ENCODE data around the gene MGA.

MGA gene

DNA sequence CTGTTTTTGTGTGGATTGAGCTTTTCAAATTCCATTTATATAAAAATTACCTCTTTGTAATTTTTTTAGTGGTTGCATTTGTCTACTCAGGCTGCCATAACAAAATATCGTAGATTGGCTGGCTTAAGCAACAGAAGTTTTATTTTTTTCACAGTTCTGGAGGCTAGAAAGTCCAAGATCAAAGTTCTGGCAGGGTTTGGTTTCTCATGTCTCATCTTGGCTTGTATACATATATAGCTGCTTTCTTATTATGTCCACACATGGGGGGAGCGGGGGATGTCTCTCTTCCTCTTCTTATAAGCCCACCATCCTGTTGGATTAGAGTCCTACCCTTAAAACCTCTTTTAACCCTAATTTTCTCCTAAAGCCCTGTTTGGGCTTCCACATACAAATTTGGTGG lies 28.5 kb downstream of the MGA start:
- Histone ChIP-seq H3K4me3 (ENCODE audit: control insufficient read depth in 1 of 7, extremely low read depth in 1 of 7, insufficient read depth in 4 of 7, low read depth in 2 of 7, low read length in 6 of 7) (no peak overlapping the region), H3K27ac (ENCODE audit: insufficient read depth in 1 of 2, low read depth in 1 of 2, low read length in 2 of 2, poor library complexity in 1 of 2, severe bottlenecking in 2 of 2) (no peak overlapping the region), H3K36me3 (ENCODE audit: control insufficient read depth in 4 of 4, insufficient read depth in 4 of 4, low read length in 3 of 4) (peaks cover 0 to 2% (median 0%) of the 10 kb centered on the region in 4 experiments), H3K27me3 (replicated peaks in 2 of 5; ENCODE audit: control insufficient read depth in 4 of 5, insufficient read depth in 5 of 5, low read length in 4 of 5) (no peaks in the 10 kb centered on the region), H3K9me3 (ENCODE audit: control extremely low read depth in 1 of 5, control insufficient read depth in 4 of 5, insufficient read depth in 2 of 5, low read depth in 1 of 5, low read length in 4 of 5) (no peaks in the 10 kb centered on the region), H3K4me1 (ENCODE audit: control extremely low read depth in 1 of 4, control insufficient read depth in 4 of 4, insufficient read depth in 4 of 4, low read length in 3 of 4) (peaks cover 4 to 38% (median 22%) of the 10 kb centered on the region in 4 experiments)
- peak in 2 of 3 donors; percentile 16 to 33 for DNase-seq
- CTCF ChIA-PET: interaction anchor here (1.0 to 1.2 kb wide), 2 partner anchors 24 to 85 kb away, joined by 3 to 4 read pairs; no protein-coding TSS in a partner anchor
- WGBS (ENCODE audit: insufficient coverage): no CpG with 5 or more reads among the region's 2 CpGs
- POLR2A ChIA-PET: no interaction called here

DNA sequence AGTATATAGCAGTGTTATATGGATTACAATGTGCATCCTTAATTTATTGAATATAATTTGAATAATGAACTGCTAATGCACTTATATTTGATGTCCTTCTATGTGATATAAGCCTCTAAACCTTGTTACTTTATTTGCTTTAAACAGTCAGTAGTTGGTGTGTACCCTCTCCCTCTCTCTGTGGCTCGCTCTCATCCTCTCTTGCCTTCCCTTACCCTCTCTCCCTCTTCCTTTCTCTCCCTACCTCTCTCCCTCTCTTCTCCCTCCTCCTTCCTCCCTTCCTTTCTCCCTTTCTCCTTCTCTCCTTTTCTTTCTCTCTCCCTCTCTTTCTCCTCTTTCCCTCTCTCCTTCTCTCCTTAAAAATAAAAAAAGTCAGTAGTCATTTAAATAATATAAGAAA lies 28.9 kb downstream of the MGA start:
- DNase-seq: no peak
- Histone ChIP-seq H3K4me3 (ENCODE audit: control insufficient read depth in 1 of 7, extremely low read depth in 1 of 7, insufficient read depth in 4 of 7, low read depth in 2 of 7, low read length in 6 of 7) (no peak overlapping the region), H3K9me3 (ENCODE audit: control extremely low read depth in 1 of 5, control insufficient read depth in 4 of 5, insufficient read depth in 2 of 5, low read depth in 1 of 5, low read length in 4 of 5) (no peaks in the 10 kb centered on the region), H3K4me1 (ENCODE audit: control extremely low read depth in 1 of 4, control insufficient read depth in 4 of 4, insufficient read depth in 4 of 4, low read length in 3 of 4) (peaks cover 4 to 38% (median 22%) of the 10 kb centered on the region in 4 experiments), H3K27ac (ENCODE audit: insufficient read depth in 1 of 2, low read depth in 1 of 2, low read length in 2 of 2, poor library complexity in 1 of 2, severe bottlenecking in 2 of 2) (no peak overlapping the region), H3K36me3 (ENCODE audit: control insufficient read depth in 4 of 4, insufficient read depth in 4 of 4, low read length in 3 of 4) (peaks cover 0 to 2% (median 0%) of the 10 kb centered on the region in 4 experiments), H3K27me3 (replicated peaks in 2 of 5; ENCODE audit: control insufficient read depth in 4 of 5, insufficient read depth in 5 of 5, low read length in 4 of 5) (no peaks in the 10 kb centered on the region)
- POLR2A ChIA-PET: no interaction called here
- WGBS (ENCODE audit: insufficient coverage): 100% methylated on average over 1 of the region's 1 CpG
- CTCF ChIA-PET: interaction anchor here (1.0 to 1.5 kb wide), 3 partner anchors 13 to 86 kb away, joined by 3 to 5 read pairs (median 4); no protein-coding TSS in a partner anchor

DNA sequence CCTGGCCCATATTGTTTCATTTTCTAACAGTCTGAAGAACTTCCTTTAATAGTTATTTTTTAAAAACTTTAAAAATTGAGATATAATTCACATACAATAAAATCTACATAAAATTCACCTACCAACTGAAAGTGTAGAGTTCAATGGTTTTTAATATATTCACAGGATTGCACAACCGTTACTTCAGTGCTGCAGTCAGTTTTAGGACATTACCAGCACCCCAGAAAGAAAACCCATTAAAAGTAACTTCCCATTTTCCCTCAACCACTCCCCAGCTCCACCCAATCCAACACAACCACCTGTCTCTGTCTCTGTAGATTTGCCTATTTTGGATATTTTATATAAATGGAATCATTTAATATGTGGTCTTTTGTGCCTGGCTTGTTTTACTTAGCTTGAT lies 29.6 kb downstream of the MGA start:
- no CpG with 5 or more reads among the region's 1 CpG for WGBS (ENCODE audit: insufficient coverage)
- Histone ChIP-seq H3K4me3 (ENCODE audit: control insufficient read depth in 1 of 7, extremely low read depth in 1 of 7, insufficient read depth in 4 of 7, low read depth in 2 of 7, low read length in 6 of 7) (no peak overlapping the region), H3K27me3 (replicated peaks in 2 of 5; ENCODE audit: control insufficient read depth in 4 of 5, insufficient read depth in 5 of 5, low read length in 4 of 5) (no peaks in the 10 kb centered on the region), H3K4me1 (ENCODE audit: control extremely low read depth in 1 of 4, control insufficient read depth in 4 of 4, insufficient read depth in 4 of 4, low read length in 3 of 4) (peaks cover 4 to 40% (median 23%) of the 10 kb centered on the region in 4 experiments), H3K27ac (ENCODE audit: insufficient read depth in 1 of 2, low read depth in 1 of 2, low read length in 2 of 2, poor library complexity in 1 of 2, severe bottlenecking in 2 of 2) (no peak overlapping the region), H3K9me3 (ENCODE audit: control extremely low read depth in 1 of 5, control insufficient read depth in 4 of 5, insufficient read depth in 2 of 5, low read depth in 1 of 5, low read length in 4 of 5) (no peaks in the 10 kb centered on the region), H3K36me3 (ENCODE audit: control insufficient read depth in 4 of 4, insufficient read depth in 4 of 4, low read length in 3 of 4) (peaks cover 0 to 2% (median 0%) of the 10 kb centered on the region in 4 experiments)
- DNase-seq: peak in 2 of 3 donors; percentile 40 to 58
- POLR2A ChIA-PET: interaction anchor here (0.5 to 1.1 kb wide), 2 partner anchors 14 to 64 kb away, joined by 3 read pairs; no protein-coding TSS in a partner anchor
- CTCF ChIA-PET: interaction anchor here (1.3 to 1.5 kb wide), 2 partner anchors 12 to 86 kb away, joined by 3 to 5 read pairs; no protein-coding TSS in a partner anchor

DNA sequence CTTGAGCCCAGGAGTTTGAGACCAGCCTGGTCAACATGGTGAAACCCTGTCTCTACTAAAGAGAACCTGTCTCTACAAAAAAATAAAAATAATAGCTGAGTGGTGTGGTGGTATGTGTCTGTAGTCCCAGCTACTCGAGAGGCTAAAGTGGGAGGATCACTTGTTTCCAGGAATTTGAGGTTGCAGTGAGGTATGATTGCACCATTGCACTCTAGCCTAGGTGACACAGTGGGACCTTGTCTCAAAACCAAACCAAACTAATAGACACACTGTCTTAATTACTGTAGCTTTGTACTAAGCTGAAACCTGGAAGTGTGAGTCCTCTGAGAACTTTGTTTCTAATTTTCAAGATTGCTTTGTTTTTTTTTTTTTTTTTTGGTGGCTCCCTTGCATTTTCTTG lies 30.4 kb downstream of the MGA start:
- DNase-seq: no peak
- Histone ChIP-seq H3K4me1 (ENCODE audit: control extremely low read depth in 1 of 4, control insufficient read depth in 4 of 4, insufficient read depth in 4 of 4, low read length in 3 of 4) (peaks cover 7 to 48% (median 27%) of the 10 kb centered on the region in 4 experiments), H3K27ac (ENCODE audit: insufficient read depth in 1 of 2, low read depth in 1 of 2, low read length in 2 of 2, poor library complexity in 1 of 2, severe bottlenecking in 2 of 2) (peak overlapping the region in 1 of 2 experiments; percentile 66), H3K27me3 (replicated peaks in 2 of 5; ENCODE audit: control insufficient read depth in 4 of 5, insufficient read depth in 5 of 5, low read length in 4 of 5) (no peaks in the 10 kb centered on the region), H3K9me3 (ENCODE audit: control extremely low read depth in 1 of 5, control insufficient read depth in 4 of 5, insufficient read depth in 2 of 5, low read depth in 1 of 5, low read length in 4 of 5) (no peaks in the 10 kb centered on the region), H3K36me3 (ENCODE audit: control insufficient read depth in 4 of 4, insufficient read depth in 4 of 4, low read length in 3 of 4) (peaks cover 0 to 2% (median 0%) of the 10 kb centered on the region in 4 experiments), H3K4me3 (ENCODE audit: control insufficient read depth in 1 of 7, extremely low read depth in 1 of 7, insufficient read depth in 4 of 7, low read depth in 2 of 7, low read length in 6 of 7) (no peak overlapping the region)
- POLR2A ChIA-PET: interaction anchor here (0.6 to 1.1 kb wide), 2 partner anchors 15 to 64 kb away, joined by 3 to 5 read pairs; no protein-coding TSS in a partner anchor
- 100% methylated on average over 1 of the region's 1 CpG for WGBS (ENCODE audit: insufficient coverage)
- CTCF ChIA-PET: interaction anchor here (1.1 to 1.5 kb wide), 3 partner anchors 11 to 87 kb away, joined by 3 to 5 read pairs (median 3); no protein-coding TSS in a partner anchor

DNA sequence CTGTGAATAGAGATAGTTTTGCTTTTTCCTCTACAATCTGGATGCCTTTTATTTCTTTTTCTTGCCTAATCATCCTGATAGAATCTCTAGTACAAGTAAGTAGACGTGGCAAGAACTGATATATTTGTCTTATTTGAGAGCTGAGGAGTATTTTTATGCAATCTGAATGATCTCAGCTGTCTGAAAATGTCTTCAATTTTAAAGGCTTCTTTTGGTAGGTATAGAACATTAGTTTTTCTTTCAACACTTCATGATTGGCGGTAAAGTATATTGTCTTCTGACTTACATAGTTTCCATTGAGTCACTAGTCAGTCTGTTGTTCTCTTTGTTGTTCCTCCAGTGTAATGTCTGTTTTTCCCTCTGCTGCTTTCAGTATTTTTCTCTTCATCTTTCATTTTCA lies 31.3 kb downstream of the MGA start:
- ChIA-PET CTCF (interaction anchor here (1.1 to 1.3 kb wide), 2 partner anchors 10 to 56 kb away, joined by 3 read pairs; no protein-coding TSS in a partner anchor), POLR2A (no interaction called here)
- no peaks in the 10 kb centered on the region for H3K27me3 ChIP-seq (replicated peaks in 2 of 5; ENCODE audit: control insufficient read depth in 4 of 5, insufficient read depth in 5 of 5, low read length in 4 of 5)
- H3K9me3 ChIP-seq (ENCODE audit: control extremely low read depth in 1 of 5, control insufficient read depth in 4 of 5, insufficient read depth in 2 of 5, low read depth in 1 of 5, low read length in 4 of 5): no peaks in the 10 kb centered on the region
- 100% methylated on average over 1 of the region's 2 CpGs for WGBS (ENCODE audit: insufficient coverage)
- DNase-seq: peak in 2 of 3 donors; percentile 23 to 44
- H3K4me3 ChIP-seq (ENCODE audit: control insufficient read depth in 1 of 7, extremely low read depth in 1 of 7, insufficient read depth in 4 of 7, low read depth in 2 of 7, low read length in 6 of 7): peak overlapping the region in 1 of 7 experiments; percentile 50
- H3K4me1 ChIP-seq (ENCODE audit: control extremely low read depth in 1 of 4, control insufficient read depth in 4 of 4, insufficient read depth in 4 of 4, low read length in 3 of 4): peaks cover 14 to 55% (median 33%) of the 10 kb centered on the region in 4 experiments
- peak overlapping the region in 1 of 2 experiments; percentile 66 for H3K27ac ChIP-seq (ENCODE audit: insufficient read depth in 1 of 2, low read depth in 1 of 2, low read length in 2 of 2, poor library complexity in 1 of 2, severe bottlenecking in 2 of 2)
- peaks cover 0 to 2% (median under 1%) of the 10 kb centered on the region in 4 experiments for H3K36me3 ChIP-seq (ENCODE audit: control insufficient read depth in 4 of 4, insufficient read depth in 4 of 4, low read length in 3 of 4)

DNA sequence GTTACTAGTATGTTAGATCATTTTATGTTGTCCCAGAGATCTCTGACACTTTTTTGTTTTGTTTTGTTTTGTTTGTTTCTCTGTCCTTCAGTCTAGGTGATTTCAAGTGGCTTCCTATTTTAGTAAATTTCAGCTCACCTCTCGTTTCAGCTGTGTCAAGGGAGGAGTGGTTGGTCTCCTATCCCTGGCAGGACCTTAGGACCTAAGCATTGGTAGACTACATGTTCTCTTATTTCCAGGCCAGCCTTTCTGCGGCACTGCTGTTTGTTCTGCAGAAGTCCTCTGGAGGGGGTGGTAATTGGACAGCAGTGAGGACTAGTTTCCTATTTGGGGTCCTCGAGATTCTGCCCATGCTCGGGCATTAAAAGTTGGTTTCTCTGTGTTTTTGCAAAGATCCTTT lies 31.8 kb downstream of the MGA start:
- Histone ChIP-seq H3K27ac (ENCODE audit: insufficient read depth in 1 of 2, low read depth in 1 of 2, low read length in 2 of 2, poor library complexity in 1 of 2, severe bottlenecking in 2 of 2) (peak overlapping the region in 1 of 2 experiments; percentile 66), H3K4me3 (ENCODE audit: control insufficient read depth in 1 of 7, extremely low read depth in 1 of 7, insufficient read depth in 4 of 7, low read depth in 2 of 7, low read length in 6 of 7) (no peak overlapping the region), H3K36me3 (ENCODE audit: control insufficient read depth in 4 of 4, insufficient read depth in 4 of 4, low read length in 3 of 4) (peaks cover 0 to 7% (median under 1%) of the 10 kb centered on the region in 4 experiments), H3K9me3 (ENCODE audit: control extremely low read depth in 1 of 5, control insufficient read depth in 4 of 5, insufficient read depth in 2 of 5, low read depth in 1 of 5, low read length in 4 of 5) (no peaks in the 10 kb centered on the region), H3K4me1 (ENCODE audit: control extremely low read depth in 1 of 4, control insufficient read depth in 4 of 4, insufficient read depth in 4 of 4, low read length in 3 of 4) (peaks cover 15 to 59% (median 38%) of the 10 kb centered on the region in 4 experiments), H3K27me3 (replicated peaks in 2 of 5; ENCODE audit: control insufficient read depth in 4 of 5, insufficient read depth in 5 of 5, low read length in 4 of 5) (no peaks in the 10 kb centered on the region)
- 77% methylated on average over 4 of the region's 4 CpGs for WGBS (ENCODE audit: insufficient coverage)
- ChIA-PET CTCF (interaction anchor here (1.3 kb wide), 1 partner anchor 11 kb away, joined by 3 read pairs; no protein-coding TSS in a partner anchor), POLR2A (no interaction called here)
- DNase-seq: peak in 1 of 3 donors; percentile 12

DNA sequence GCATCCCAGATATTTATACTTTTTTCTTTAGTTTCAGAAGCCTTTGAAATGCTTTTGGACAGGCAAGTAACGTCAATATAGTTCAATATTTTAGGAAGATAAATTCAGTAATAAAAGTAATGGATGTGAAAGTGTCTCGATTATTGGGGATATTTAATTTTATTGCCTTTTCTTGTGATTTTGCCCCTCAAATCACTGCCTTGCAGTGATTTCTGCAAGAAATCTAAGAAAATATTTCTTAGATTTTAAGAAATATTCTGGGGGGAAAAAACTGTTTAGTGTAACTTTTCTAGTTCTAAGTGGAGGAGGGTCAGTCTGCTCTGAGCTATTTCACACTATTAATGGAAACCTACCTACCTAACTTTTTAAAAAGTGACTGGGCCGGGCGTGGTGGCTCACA lies 33.6 kb downstream of the MGA start:
- Histone ChIP-seq H3K27me3 (replicated peaks in 2 of 5; ENCODE audit: control insufficient read depth in 4 of 5, insufficient read depth in 5 of 5, low read length in 4 of 5) (no peaks in the 10 kb centered on the region), H3K4me1 (ENCODE audit: control extremely low read depth in 1 of 4, control insufficient read depth in 4 of 4, insufficient read depth in 4 of 4, low read length in 3 of 4) (peaks cover 15 to 63% (median 39%) of the 10 kb centered on the region in 4 experiments), H3K27ac (ENCODE audit: insufficient read depth in 1 of 2, low read depth in 1 of 2, low read length in 2 of 2, poor library complexity in 1 of 2, severe bottlenecking in 2 of 2) (no peak overlapping the region), H3K9me3 (ENCODE audit: control extremely low read depth in 1 of 5, control insufficient read depth in 4 of 5, insufficient read depth in 2 of 5, low read depth in 1 of 5, low read length in 4 of 5) (no peaks in the 10 kb centered on the region), H3K36me3 (ENCODE audit: control insufficient read depth in 4 of 4, insufficient read depth in 4 of 4, low read length in 3 of 4) (peaks cover 0 to 8% (median under 1%) of the 10 kb centered on the region in 4 experiments), H3K4me3 (ENCODE audit: control insufficient read depth in 1 of 7, extremely low read depth in 1 of 7, insufficient read depth in 4 of 7, low read depth in 2 of 7, low read length in 6 of 7) (no peak overlapping the region)
- DNase-seq: no peak
- ChIA-PET POLR2A (interaction anchor here (0.5 kb wide), 1 partner anchor 215 kb away, joined by 3 read pairs; no protein-coding TSS in a partner anchor), CTCF (no interaction called here)
- WGBS (ENCODE audit: insufficient coverage): no CpG with 5 or more reads among the region's 4 CpGs
